Naive thymus-derived CD8-positive, alpha-beta T cell (primary cell): ENCODE data around the gene ZC3H18. TPM values are rescaled to one million over a fixed set of nuclear protein-coding genes. Genes with fewer than 3 reads are reported as not detected.

Source experiments
- ATAC-seq, 2 donors: fragments of 150-1000 bp; cut with Tn5 transposase in 1 of 2; sonication (Bioruptor Pico), chemical (Tn5 transposase) in 1 of 2; 1 replicate in 1 of 2; 2 replicates in 1 of 2; pipeline ENCODE4 v1.10.0; 2021; ENCODE audit warnings: mild to moderate bottlenecking in 2 of 2, moderate library complexity in 2 of 2
- POLR2A ChIA-PET: fragments of 350-600 bp; sonication (Branson Sonifier 250); formaldehyde crosslinking; loops from one replicate; lab custom pipeline; 2021; ENCODE audit warnings: antibody characterized with exemption; lab: Charles Lee
- DNase-seq, 10 donors: peaks; one replicate each; pipeline versions ENCODE4 v3.0.0 to v3.0.0-alpha.2; 2020 to 2022
- H3K27ac Mint-ChIP-seq, 10 donors: one replicate each; pipeline ENCODE4 v1.8.0; 2020 to 2022; ENCODE audit warnings: mild to moderate bottlenecking in 10 of 10, mixed read lengths in 10 of 10, moderate library complexity in 4 of 10, inconsistent platforms in 1 of 10
- H3K27me3 Mint-ChIP-seq, 5 donors: one replicate each; pipeline ENCODE4 v1.8.0; 2021 to 2022; ENCODE audit warnings: mixed read lengths in 5 of 5
- H3K36me3 Mint-ChIP-seq, 3 donors: one replicate each; pipeline ENCODE4 v1.8.0; 2020 to 2022; ENCODE audit warnings: mixed read lengths in 3 of 3, mild to moderate bottlenecking in 2 of 3, inconsistent platforms in 1 of 3
- H3K4me1 Mint-ChIP-seq, 4 donors: one replicate each; pipeline ENCODE4 v1.8.0; 2021 to 2022; ENCODE audit warnings: mixed read lengths in 4 of 4
- H3K4me3 Mint-ChIP-seq, 10 donors: one replicate each; pipeline ENCODE4 v1.8.0; 2020 to 2022; ENCODE audit warnings: mild to moderate bottlenecking in 10 of 10, mixed read lengths in 10 of 10, moderate library complexity in 6 of 10, inconsistent platforms in 1 of 10
- H3K9me3 Mint-ChIP-seq, 9 donors: one replicate each; pipeline ENCODE4 v1.8.0; 2020 to 2022; ENCODE audit warnings: mixed read lengths in 9 of 9, mild to moderate bottlenecking in 3 of 9, inconsistent platforms in 1 of 9, moderate library complexity in 1 of 9
- polyA plus RNA-seq, 3 donors: library from polyadenylated mRNA; unstranded; fragments of 300-500 nt; fragmentation: Illumina TruSeq; gene quantifications; one replicate each; pipeline ENCODE4 v1.2.3, GENCODE V29; 2021
- total RNA-seq, 8 experiments: library from RNA in 2 of 8; stranded (reverse) in 2 of 8; gene quantifications; one replicate each; pipeline ENCODE4 v1.2.3 and lab custom pipeline; 2021 to 2026

Gene ZC3H18
- total and polyA plus RNA-seq, 5 experiments from 2014 or later: 7.3 to 81.2 (median 25.1) TPM

GRCh38 chr16:88642881-88643643 is 72.9 kb downstream of the ZC3H18 start:
- Mint-ChIP-seq H3K27me3 (peaks cover 0 to 1% (median 0%) of the 10 kb centered on the region in 5 donors), H3K4me3 (no peak overlapping the region), H3K9me3 (no peaks in the 10 kb centered on the region), H3K36me3 (peaks cover 0 to 22% (median 0%) of the 10 kb centered on the region in 3 donors), H3K4me1 (peaks cover 11 to 54% (median 41%) of the 10 kb centered on the region in 4 donors), H3K27ac (peak overlapping the region in 1 of 10 donors; percentile 55)
- DNase-seq: no peak
- no peak for ATAC-seq
- POLR2A ChIA-PET: interaction anchor here (0.9 to 1.2 kb wide), 2 partner anchors 10 to 12 kb away, joined by 3 read pairs; no protein-coding TSS in a partner anchor

- POLR2A ChIA-PET: no interaction called here
- Mint-ChIP-seq H3K4me1 (peaks cover 9 to 49% (median 37%) of the 10 kb centered on the region in 4 donors), H3K9me3 (no peaks in the 10 kb centered on the region), H3K4me3 (no peak overlapping the region), H3K36me3 (peaks cover 0 to 22% (median 0%) of the 10 kb centered on the region in 3 donors), H3K27me3 (peaks cover 0 to 1% (median 0%) of the 10 kb centered on the region in 5 donors), H3K27ac (no peak overlapping the region)
- ATAC-seq (no peak), DNase-seq (no peak)
Observed at GRCh38 chr16:88643644-88643932, 73.4 kb downstream of the ZC3H18 start.

GRCh38 chr16:88645455-88645854 is 75.3 kb downstream of the ZC3H18 start:
- POLR2A ChIA-PET: no interaction called here
- Mint-ChIP-seq H3K9me3 (no peaks in the 10 kb centered on the region), H3K4me3 (peak overlapping the region in 1 of 10 donors; percentile 30), H3K36me3 (peaks cover 0 to 28% (median 0%) of the 10 kb centered on the region in 3 donors), H3K4me1 (peaks cover 10 to 46% (median 34%) of the 10 kb centered on the region in 4 donors), H3K27me3 (no peaks in the 10 kb centered on the region), H3K27ac (peak overlapping the region in 3 of 10 donors; percentile 58 to 88 (median 65))
- DNase-seq (no peak), ATAC-seq (no peak)

GRCh38 chr16:88645941-88646340 is 75.7 kb downstream of the ZC3H18 start:
- POLR2A ChIA-PET: interaction anchor here (4.7 kb wide), 1 partner anchor 7 kb away, joined by 48 read pairs; the partner anchor contains the start of gene IL17C
- H3K4me1 Mint-ChIP-seq: peaks cover 10 to 45% (median 30%) of the 10 kb centered on the region in 4 donors
- peak overlapping the region in 1 of 10 donors; percentile 18 for H3K27ac Mint-ChIP-seq
- H3K9me3 Mint-ChIP-seq: no peaks in the 10 kb centered on the region
- no peak for DNase-seq
- H3K36me3 Mint-ChIP-seq: peaks cover 0 to 28% (median 0%) of the 10 kb centered on the region in 3 donors
- no peaks in the 10 kb centered on the region for H3K27me3 Mint-ChIP-seq
- no peak for ATAC-seq
- H3K4me3 Mint-ChIP-seq: no peak overlapping the region

DNA sequence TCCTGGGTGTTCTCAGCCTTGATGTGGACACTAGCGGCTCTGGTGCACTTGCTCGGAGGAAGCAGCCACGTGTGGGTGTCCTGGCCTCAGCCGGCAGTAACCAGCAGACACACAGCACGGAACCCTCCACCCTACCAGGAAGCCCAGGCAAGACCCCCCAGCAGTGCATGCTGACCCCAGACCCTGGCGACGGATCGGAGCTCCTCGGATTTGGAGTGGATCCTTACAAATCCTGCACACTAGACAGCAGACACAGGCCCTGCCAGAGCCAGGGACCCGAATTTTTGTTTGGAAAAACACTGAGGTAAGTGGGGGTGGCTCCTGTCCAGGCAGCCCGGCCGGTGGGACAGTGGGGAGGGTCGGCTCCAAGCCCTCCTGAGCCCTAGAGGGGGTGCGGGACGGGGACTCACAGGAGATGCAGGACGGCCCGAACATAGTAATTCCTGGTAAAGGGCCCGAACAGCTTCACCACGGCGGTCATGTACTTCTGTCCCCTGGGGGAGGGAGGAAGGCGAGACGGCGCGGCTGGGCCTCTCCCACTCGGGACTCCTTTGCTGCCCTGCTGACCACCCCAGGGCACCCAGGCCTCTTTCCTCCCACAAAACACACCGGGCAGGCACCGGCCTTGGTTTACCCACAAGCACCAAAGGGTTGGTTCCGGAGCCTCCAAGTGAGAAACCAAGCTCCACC is 76.3 kb downstream of the ZC3H18 start:
- H3K27me3 Mint-ChIP-seq: no peaks in the 10 kb centered on the region
- H3K4me1 Mint-ChIP-seq: peaks cover 12 to 45% (median 34%) of the 10 kb centered on the region in 4 donors
- peak overlapping the region in 4 of 10 donors; percentile 18 to 65 (median 32) for H3K27ac Mint-ChIP-seq
- POLR2A ChIA-PET: interaction anchor here (1.0 to 4.7 kb wide), 3 partner anchors 8 to 35 kb away, joined by 3 to 48 read pairs (median 3); partner anchors contain the start of gene IL17C
- H3K4me3 Mint-ChIP-seq: peak overlapping the region in 1 of 10 donors; percentile 20
- peaks cover 0 to 28% (median 0%) of the 10 kb centered on the region in 3 donors for H3K36me3 Mint-ChIP-seq
- no peak for ATAC-seq
- DNase-seq: no peak
- no peaks in the 10 kb centered on the region for H3K9me3 Mint-ChIP-seq

DNA sequence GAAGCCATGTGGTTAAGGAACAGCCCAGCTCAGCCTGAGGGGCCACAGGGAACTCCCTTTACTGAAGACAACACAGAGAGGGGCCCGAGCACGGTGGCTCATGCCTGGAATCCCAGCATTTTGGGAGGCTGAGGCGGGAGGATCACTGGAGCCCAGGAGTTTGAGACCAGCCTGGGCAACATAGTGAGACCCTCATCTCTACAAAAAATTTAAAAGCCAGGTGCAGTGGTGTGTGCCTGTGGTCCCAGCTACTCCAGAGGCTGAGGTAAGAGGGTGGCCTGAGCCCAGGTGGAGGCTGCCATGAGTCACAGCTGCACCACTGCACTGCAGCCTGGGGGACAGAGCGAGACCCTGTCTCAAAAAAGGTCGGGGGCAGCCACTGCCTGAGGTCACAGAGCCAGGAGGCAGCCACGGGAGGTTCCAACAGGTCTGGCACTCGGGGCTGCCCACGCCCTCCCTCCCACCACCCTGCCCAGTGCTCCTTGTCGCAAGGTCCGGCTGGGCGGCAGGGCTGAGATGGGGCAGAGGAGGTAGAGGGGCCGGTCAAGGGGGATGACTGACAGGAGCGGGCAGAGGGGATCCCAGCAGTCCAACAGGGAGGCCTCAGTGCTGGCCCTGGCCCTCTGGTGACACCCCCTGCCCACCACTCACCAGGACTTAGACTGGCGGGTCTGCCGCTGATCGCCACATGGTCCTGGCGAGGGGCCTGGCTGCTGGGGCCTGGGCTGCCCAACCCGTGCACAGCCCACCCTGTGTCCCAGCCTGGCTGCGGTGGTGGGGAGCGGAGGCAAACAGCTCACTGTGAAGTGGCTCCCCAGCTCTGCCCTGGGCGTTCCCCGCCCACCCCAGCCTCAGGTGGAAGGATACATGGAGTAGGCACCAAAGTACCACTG is 77.2 kb downstream of the ZC3H18 start:
- POLR2A ChIA-PET: interaction anchor here (1.0 to 4.7 kb wide), 5 partner anchors 9 to 55 kb away, joined by 3 to 48 read pairs (median 7); partner anchors contain the start of gene IL17C
- Mint-ChIP-seq H3K27me3 (no peaks in the 10 kb centered on the region), H3K4me3 (peak overlapping the region in 3 of 10 donors; percentile 14 to 19 (median 14)), H3K9me3 (no peaks in the 10 kb centered on the region), H3K4me1 (peaks cover 10 to 38% (median 32%) of the 10 kb centered on the region in 4 donors), H3K36me3 (peaks cover 0 to 20% (median 0%) of the 10 kb centered on the region in 3 donors), H3K27ac (peak overlapping the region in 3 of 10 donors; percentile 44 to 65 (median 48))
- no peak for ATAC-seq
- no peak for DNase-seq

DNA sequence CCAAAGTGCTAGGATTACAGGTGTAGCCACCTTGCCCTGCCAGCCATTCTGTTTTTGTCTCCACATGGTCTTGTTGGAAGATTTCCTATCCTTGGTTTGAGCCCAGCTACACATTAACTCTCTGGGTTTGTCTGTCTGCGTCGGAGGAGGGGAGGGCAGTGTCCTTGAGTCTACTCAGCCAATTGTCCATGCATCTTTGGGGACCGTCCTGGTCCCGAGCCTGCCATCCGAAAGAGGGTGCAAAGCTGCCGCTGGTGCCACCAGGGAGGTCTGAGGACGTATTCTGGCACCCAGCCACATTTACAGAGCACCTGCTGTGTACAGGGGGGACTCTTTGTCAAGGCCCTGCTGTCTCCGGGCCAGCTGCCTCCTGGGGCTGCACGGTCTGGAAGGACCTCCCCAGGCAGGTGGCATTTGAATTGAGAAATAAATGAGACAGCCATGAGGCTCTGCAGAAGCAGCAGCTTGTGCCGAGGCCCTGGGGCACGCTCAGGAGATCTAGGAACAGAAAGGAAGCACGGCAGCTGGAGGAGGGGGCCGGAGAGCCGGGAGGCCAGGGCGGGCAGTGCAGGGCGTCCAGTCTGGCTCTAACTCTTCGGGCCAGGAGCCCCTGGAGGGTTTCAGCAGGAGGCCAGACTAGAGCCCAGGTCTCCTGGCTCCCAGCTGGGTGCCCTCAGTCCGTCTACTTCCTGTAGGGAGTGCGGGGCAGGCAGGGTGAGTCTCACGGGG is 79.2 kb downstream of the ZC3H18 start:
- POLR2A ChIA-PET: interaction anchor here (0.7 to 4.7 kb wide), 13 partner anchors 11 to 197 kb away, joined by 3 to 48 read pairs (median 4); partner anchors contain the start of genes IL17C, MVD and ZFPM1
- no peak for DNase-seq
- H3K36me3 Mint-ChIP-seq: peaks cover 0 to 17% (median 0%) of the 10 kb centered on the region in 3 donors

DNA sequence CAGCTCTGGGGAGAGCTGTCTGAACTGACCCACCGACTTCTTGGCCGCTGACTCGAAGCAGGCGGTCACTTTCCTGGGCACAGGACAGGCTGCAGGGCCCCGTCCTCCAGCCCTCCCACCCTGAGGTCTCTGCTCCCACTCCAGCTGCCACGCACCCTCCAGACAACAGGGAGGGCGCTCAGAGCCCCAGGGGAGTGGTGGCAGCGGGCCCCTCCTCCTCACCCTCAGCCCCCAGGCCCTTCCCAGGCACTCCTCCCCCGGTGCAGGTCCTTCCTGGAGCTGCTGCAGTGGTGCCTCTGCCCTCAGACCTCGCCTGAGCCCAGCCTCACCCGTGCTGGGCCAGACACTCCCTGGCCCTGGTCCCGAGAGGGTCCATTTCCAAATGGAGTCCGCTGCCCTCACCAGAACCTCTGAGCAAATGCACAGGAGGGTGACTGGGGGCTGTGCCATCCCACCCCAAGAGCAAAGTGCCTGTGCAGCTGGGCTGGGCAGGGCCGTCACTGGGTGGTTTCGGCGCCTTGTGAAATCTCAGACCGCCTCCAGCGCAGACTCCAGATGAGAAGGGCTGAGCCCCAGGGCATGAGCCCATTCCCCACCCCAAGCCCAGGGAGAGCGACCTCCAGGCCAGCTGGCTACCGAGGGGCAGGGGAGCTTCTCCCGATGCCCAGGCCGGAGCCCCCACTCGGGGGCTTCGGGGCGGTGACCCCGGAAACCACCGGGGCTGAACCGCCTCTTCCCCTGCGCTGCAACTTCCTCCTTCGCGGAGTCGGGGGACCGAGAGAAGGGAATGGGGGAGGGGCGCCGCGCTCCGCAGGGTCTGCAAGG is 79.9 kb downstream of the ZC3H18 start:
- Mint-ChIP-seq H3K4me3 (peak overlapping the region; percentile 82 to 96 (median 90)), H3K4me1 (peaks cover 8 to 42% (median 30%) of the 10 kb centered on the region in 4 donors), H3K27me3 (no peaks in the 10 kb centered on the region), H3K36me3 (peaks cover 0 to 15% (median 2%) of the 10 kb centered on the region in 3 donors), H3K27ac (peak overlapping the region in 9 of 10 donors; percentile 62 to 96 (median 89)), H3K9me3 (no peaks in the 10 kb centered on the region)
- peak in 5 of 10 donors; percentile 27 to 67 (median 50) for DNase-seq
- ATAC-seq: peak; percentile 13 to 27
- POLR2A ChIA-PET: interaction anchor here (0.7 to 4.7 kb wide), 11 partner anchors 11 to 197 kb away, joined by 3 to 48 read pairs (median 4); partner anchors contain the start of genes IL17C, MVD and ZFPM1

More for the DNA sequence above, 79.2 kb downstream of the ZC3H18 start:
- Mint-ChIP-seq H3K4me3 (peak overlapping the region; percentile 82 to 96 (median 90)), H3K27me3 (no peaks in the 10 kb centered on the region), H3K4me1 (peaks cover 8 to 40% (median 35%) of the 10 kb centered on the region in 4 donors), H3K9me3 (no peaks in the 10 kb centered on the region), H3K27ac (peak overlapping the region; percentile 61 to 96 (median 85))
- ATAC-seq: no peak

- peaks cover 8 to 42% (median 27%) of the 10 kb centered on the region in 4 donors for H3K4me1 Mint-ChIP-seq
- H3K4me3 Mint-ChIP-seq: peak within 1 kb of the TSS; percentile 82 to 96 (median 90)
- peaks cover 0 to 12% (median 2%) of the 10 kb centered on the region in 3 donors for H3K36me3 Mint-ChIP-seq
- POLR2A ChIA-PET: interaction anchor here (1.2 to 4.7 kb wide), 6 partner anchors 12 to 51 kb away, joined by 4 to 48 read pairs (median 11); partner anchors contain the start of genes IL17C and MVD
- ATAC-seq: peak; percentile 88
- DNase-seq: peak; percentile 71 to 89 (median 80)
- no peaks in the 10 kb centered on the region for H3K9me3 Mint-ChIP-seq
- H3K27ac Mint-ChIP-seq: peak within 1 kb of the TSS; percentile 82 to 96 (median 93)
- H3K27me3 Mint-ChIP-seq: no peaks in the 10 kb centered on the region
Observed at GRCh38 chr16:88650749-88651275, 80.6 kb downstream of the ZC3H18 start, which contains the start of gene CYBA. Gene CYBA (minus strand): TSS chr16:88651053. CDS start chr16:88651013, 40 bp downstream.
